Muscle layer of colon (tissue), 2 donors: ENCODE results near the gene GUCA1C.

Experiments used
- H3K27ac ChIP-seq: one replicate; pipeline ENCODE4 v1.7.0; 2013; ENCODE audit warnings: low read depth, mild to moderate bottlenecking, low read length, moderate library complexity
- H3K27me3 ChIP-seq, 2 donors: one replicate each; pipeline ENCODE4 v1.7.0; 2013; ENCODE audit warnings: low read length in 2 of 2, mild to moderate bottlenecking in 2 of 2; ENCODE audit not compliant: insufficient read depth in 2 of 2, control insufficient read depth in 1 of 2
- H3K36me3 ChIP-seq: one replicate; pipeline ENCODE4 v1.7.0; 2013; ENCODE audit warnings: mild to moderate bottlenecking, low read length; ENCODE audit not compliant: insufficient read depth
- H3K4me1 ChIP-seq: one replicate; pipeline ENCODE4 v1.7.0; 2013; ENCODE audit warnings: mild to moderate bottlenecking, low read length; ENCODE audit not compliant: insufficient read depth
- H3K4me3 ChIP-seq, 2 donors: one replicate each; pipeline ENCODE4 v1.7.0; 2013; ENCODE audit warnings: low read length in 2 of 2, low read depth in 1 of 2, mild to moderate bottlenecking in 1 of 2, moderate library complexity in 1 of 2
- H3K9ac ChIP-seq: one replicate; pipeline ENCODE4 v1.7.0; 2013; ENCODE audit warnings: low read length
- H3K9me3 ChIP-seq: one replicate; pipeline ENCODE4 v1.7.0; 2013; ENCODE audit warnings: mild to moderate bottlenecking, low read length
- donor health status: abdominal sarcoma.
- donor health status: Adenocarcinoma of cecum.

The GUCA1C gene

GRCh38 chr3:108899530-108899929 lies 54.1 kb downstream of the GUCA1C start:
- H3K27me3 ChIP-seq = no peaks in the 10 kb centered on the region
- H3K4me3 ChIP-seq = no peak overlapping the region
- H3K9me3 ChIP-seq = no peaks in the 10 kb centered on the region
- no peak overlapping the region for H3K27ac ChIP-seq
- no peaks in the 10 kb centered on the region for H3K4me1 ChIP-seq
- no peak overlapping the region for H3K9ac ChIP-seq
- no peaks in the 10 kb centered on the region for H3K36me3 ChIP-seq

- Histone ChIP-seq H3K27me3 (no peaks in the 10 kb centered on the region), H3K36me3 (no peaks in the 10 kb centered on the region), H3K4me3 (no peak overlapping the region), H3K9me3 (no peaks in the 10 kb centered on the region), H3K27ac (no peak overlapping the region), H3K4me1 (no peaks in the 10 kb centered on the region), H3K9ac (no peak overlapping the region)
Observed at GRCh38 chr3:108897883-108898282, 55.8 kb downstream of the GUCA1C start.

GRCh38 chr3:108894981-108895380 lies 58.7 kb downstream of the GUCA1C start:
- H3K27me3 ChIP-seq = no peaks in the 10 kb centered on the region
- no peaks in the 10 kb centered on the region for H3K36me3 ChIP-seq
- H3K9me3 ChIP-seq = no peaks in the 10 kb centered on the region
- no peak overlapping the region for H3K4me3 ChIP-seq
- H3K27ac ChIP-seq = no peak overlapping the region
- no peak overlapping the region for H3K9ac ChIP-seq
- no peaks in the 10 kb centered on the region for H3K4me1 ChIP-seq

- Histone ChIP-seq H3K4me3 (no peak overlapping the region), H3K9ac (no peak overlapping the region), H3K27ac (no peak overlapping the region), H3K9me3 (no peaks in the 10 kb centered on the region), H3K27me3 (no peaks in the 10 kb centered on the region), H3K4me1 (no peaks in the 10 kb centered on the region), H3K36me3 (no peaks in the 10 kb centered on the region)
Observed at GRCh38 chr3:108891833-108892232, 61.8 kb downstream of the GUCA1C start.

GRCh38 chr3:108887777-108888176 lies 65.9 kb downstream of the GUCA1C start:
- H3K4me3 ChIP-seq = no peak overlapping the region
- H3K9me3 ChIP-seq = no peaks in the 10 kb centered on the region
- H3K9ac ChIP-seq = no peak overlapping the region
- H3K27ac ChIP-seq = no peak overlapping the region
- no peaks in the 10 kb centered on the region for H3K36me3 ChIP-seq
- H3K4me1 ChIP-seq = no peaks in the 10 kb centered on the region
- no peaks in the 10 kb centered on the region for H3K27me3 ChIP-seq

GRCh38 chr3:108887121-108887520 lies 66.6 kb downstream of the GUCA1C start:
- H3K4me3 ChIP-seq = no peak overlapping the region
- no peaks in the 10 kb centered on the region for H3K9me3 ChIP-seq
- no peaks in the 10 kb centered on the region for H3K4me1 ChIP-seq
- H3K9ac ChIP-seq = no peak overlapping the region
- H3K27ac ChIP-seq = no peak overlapping the region
- H3K27me3 ChIP-seq = no peaks in the 10 kb centered on the region
- H3K36me3 ChIP-seq = no peaks in the 10 kb centered on the region

GRCh38 chr3:108883373-108883772 lies 70.3 kb downstream of the GUCA1C start:
- Histone ChIP-seq H3K9me3 (no peaks in the 10 kb centered on the region), H3K36me3 (no peaks in the 10 kb centered on the region), H3K4me3 (no peak overlapping the region), H3K27me3 (no peaks in the 10 kb centered on the region), H3K9ac (no peak overlapping the region), H3K4me1 (no peaks in the 10 kb centered on the region), H3K27ac (no peak overlapping the region)

GRCh38 chr3:108882762-108883161 lies 70.9 kb downstream of the GUCA1C start:
- Histone ChIP-seq H3K9ac (no peak overlapping the region), H3K27me3 (no peaks in the 10 kb centered on the region), H3K27ac (no peak overlapping the region), H3K4me1 (no peaks in the 10 kb centered on the region), H3K36me3 (no peaks in the 10 kb centered on the region), H3K9me3 (no peaks in the 10 kb centered on the region), H3K4me3 (no peak overlapping the region)

GRCh38 chr3:108879915-108880314 lies 73.8 kb downstream of the GUCA1C start:
- H3K9ac ChIP-seq = no peak overlapping the region
- H3K27ac ChIP-seq = no peak overlapping the region
- H3K36me3 ChIP-seq = no peaks in the 10 kb centered on the region
- no peak overlapping the region for H3K4me3 ChIP-seq
- no peaks in the 10 kb centered on the region for H3K9me3 ChIP-seq
- no peaks in the 10 kb centered on the region for H3K4me1 ChIP-seq
- H3K27me3 ChIP-seq = no peaks in the 10 kb centered on the region

GRCh38 chr3:108877901-108878300 lies 75.8 kb downstream of the GUCA1C start:
- H3K9me3 ChIP-seq = no peaks in the 10 kb centered on the region
- no peaks in the 10 kb centered on the region for H3K36me3 ChIP-seq

GRCh38 chr3:108863799-108864135 lies 89.9 kb downstream of the GUCA1C start:
- H3K27ac ChIP-seq = no peak overlapping the region
- H3K4me1 ChIP-seq = no peaks in the 10 kb centered on the region
- H3K4me3 ChIP-seq = no peak overlapping the region
- no peak overlapping the region for H3K9ac ChIP-seq
- no peaks in the 10 kb centered on the region for H3K27me3 ChIP-seq
- no peaks in the 10 kb centered on the region for H3K9me3 ChIP-seq
- H3K36me3 ChIP-seq = no peaks in the 10 kb centered on the region

More at GRCh38 chr3:108877901-108878300, 75.8 kb downstream of the GUCA1C start:
- Histone ChIP-seq H3K4me3 (no peak overlapping the region), H3K4me1 (no peaks in the 10 kb centered on the region), H3K9ac (no peak overlapping the region), H3K27me3 (no peaks in the 10 kb centered on the region), H3K27ac (no peak overlapping the region)

GRCh38 chr3:108862865-108863798 lies 90.5 kb downstream of the GUCA1C start:
- H3K27me3 ChIP-seq = no peaks in the 10 kb centered on the region
- no peaks in the 10 kb centered on the region for H3K4me1 ChIP-seq
- H3K9ac ChIP-seq = no peak overlapping the region
- no peaks in the 10 kb centered on the region for H3K9me3 ChIP-seq
- no peaks in the 10 kb centered on the region for H3K36me3 ChIP-seq
- no peak overlapping the region for H3K4me3 ChIP-seq
- H3K27ac ChIP-seq = no peak overlapping the region
